HepG2 (cell line): ENCODE data around the gene SNAI3. TPM values are rescaled to one million over a fixed set of nuclear protein-coding genes. Genes with fewer than 3 reads are reported as not detected.

Experiments used
- BORCS8-MEF2B ChIP-seq: sonication (generic); formaldehyde crosslinking; IDR thresholded peaks from 2 replicates; pipeline ENCODE4 v1.8.0; 2022; ENCODE audit warnings: mild to moderate bottlenecking, missing genetic modification reagents
- CENPX ChIP-seq: sonication (generic); formaldehyde crosslinking; IDR thresholded peaks from 2 replicates; pipeline ENCODE4 v1.9.0; 2021; ENCODE audit warnings: mild to moderate bottlenecking, missing genetic modification reagents, moderate library complexity
- FOXO1 ChIP-seq: sonication (generic); formaldehyde crosslinking; IDR thresholded peaks from 2 replicates; pipeline ENCODE4 v1.4.0; 2020; ENCODE audit warnings: missing genetic modification reagents
- HCFC1 ChIP-seq: fragments of 150-350 bp; IDR thresholded peaks from 2 replicates; pipeline ENCODE4 v1.6.1; 2014; ENCODE audit warnings: low read depth, low read length
- HOXA5 ChIP-seq: sonication (generic); formaldehyde crosslinking; IDR thresholded peaks from 2 replicates; pipeline ENCODE4 v1.4.0; 2020; ENCODE audit warnings: missing genetic modification reagents
- KDM2A ChIP-seq: sonication (generic); formaldehyde crosslinking; IDR thresholded peaks from 2 replicates; pipeline ENCODE4 v1.4.0; 2020; ENCODE audit warnings: low read depth, missing genetic modification reagents, borderline replicate concordance
- LCORL ChIP-seq, 2 experiments: fragments of 450-650 bp in 1 of 2; sonication (generic) in 1 of 2; formaldehyde crosslinking in 1 of 2; IDR thresholded peaks; 2 replicates each; pipeline versions ENCODE4 v1.5.0 to v1.6.1; 2017 to 2020; ENCODE audit warnings: antibody characterized with exemption in 1 of 2, missing genetic modification reagents in 1 of 2
- MEIS1 ChIP-seq: sonication (generic); formaldehyde crosslinking; IDR thresholded peaks from 2 replicates; pipeline ENCODE4 v1.9.0; 2021; ENCODE audit warnings: mild to moderate bottlenecking, missing genetic modification reagents, moderate library complexity, borderline replicate concordance
- NFKBIZ ChIP-seq: IDR thresholded peaks from 2 replicates; pipeline ENCODE4 v1.6.1; 2018; ENCODE audit warnings: missing genetic modification reagents, missing compliant biosample characterization
- NKX3-1 ChIP-seq: sonication (generic); formaldehyde crosslinking; IDR thresholded peaks from 2 replicates; pipeline ENCODE4 v1.5.0; 2020; ENCODE audit warnings: missing genetic modification reagents
- POLR2A ChIP-seq, 2 experiments: IDR thresholded peaks; 2 replicates each; pipeline ENCODE4 v1.6.1; 2011; ENCODE audit warnings: low read depth in 2 of 2, low read length in 2 of 2, mild to moderate bottlenecking in 1 of 2, moderate library complexity in 1 of 2; ENCODE audit not compliant: insufficient read depth in 1 of 2
- SETDB1 ChIP-seq: sonication (generic); formaldehyde crosslinking; IDR thresholded peaks from 2 replicates; pipeline ENCODE4 v1.5.1; 2020; ENCODE audit warnings: missing genetic modification reagents, mild to moderate bottlenecking, borderline replicate concordance
- SNAPC2 ChIP-seq: sonication (generic); formaldehyde crosslinking; IDR thresholded peaks from 2 replicates; pipeline ENCODE4 v1.8.1; 2022; ENCODE audit warnings: mild to moderate bottlenecking, missing genetic modification reagents
- SOX13 ChIP-seq, 3 experiments: fragments of 450-650 bp in 1 of 3; sonication (generic) in 1 of 3; formaldehyde crosslinking in 1 of 3; IDR thresholded peaks in 2 of 3; conservative IDR thresholded peaks in 1 of 3; 2 replicates each; pipeline versions ENCODE4 v1.5.0 to v1.6.1; 2016 to 2020; ENCODE audit warnings: antibody characterized with exemption in 1 of 3, mild to moderate bottlenecking in 1 of 3, missing compliant biosample characterization in 1 of 3, missing genetic modification reagents in 1 of 3, moderate library complexity in 1 of 3
- YEATS4 ChIP-seq: sonication (generic); formaldehyde crosslinking; IDR thresholded peaks from 2 replicates; pipeline ENCODE4 v1.4.0; 2020; ENCODE audit warnings: missing genetic modification reagents, borderline replicate concordance
- ZBTB20 ChIP-seq: sonication (generic); formaldehyde crosslinking; IDR thresholded peaks from 2 replicates; pipeline ENCODE4 v1.8.1; 2023; ENCODE audit warnings: missing genetic modification reagents, low read depth, mild to moderate bottlenecking, borderline replicate concordance
- ZNF12 ChIP-seq: sonication (generic); formaldehyde crosslinking; IDR thresholded peaks from 2 replicates; pipeline ENCODE4 v1.5.0; 2020; ENCODE audit warnings: missing genetic modification reagents
- ZNF333 ChIP-seq: sonication (generic); formaldehyde crosslinking; IDR thresholded peaks from 2 replicates; pipeline ENCODE4 v1.4.0; 2020; ENCODE audit warnings: mild to moderate bottlenecking, missing genetic modification reagents, borderline replicate concordance
- ZNF430 ChIP-seq: sonication (generic); formaldehyde crosslinking; IDR thresholded peaks from 2 replicates; pipeline ENCODE4 v1.9.0; 2021; ENCODE audit warnings: mild to moderate bottlenecking, missing genetic modification reagents
- ZNF446 ChIP-seq: sonication (generic); formaldehyde crosslinking; IDR thresholded peaks from 2 replicates; pipeline ENCODE4 v1.5.0; 2020; ENCODE audit warnings: mild to moderate bottlenecking, missing genetic modification reagents
- ZNF768 ChIP-seq: sonication (generic); formaldehyde crosslinking; IDR thresholded peaks from 2 replicates; pipeline ENCODE4 v1.4.0; 2020; ENCODE audit warnings: missing genetic modification reagents
- ZNF83 ChIP-seq: sonication (generic); formaldehyde crosslinking; IDR thresholded peaks from 2 replicates; pipeline ENCODE4 v1.4.0; 2020; ENCODE audit warnings: missing genetic modification reagents, mild to moderate bottlenecking, borderline replicate concordance
- polyA plus RNA-seq, 8 experiments: library from polyadenylated mRNA; depleted of rRNA in 3 of 8; stranded (reverse) in 7 of 8; unstranded in 1 of 8; fragments of >200 nt; fragmentation: Illumina TruSeq in 4 of 8; extraction: Trizol in 4 of 8; gene quantifications; 2 replicates each; pipeline versions ENCODE4 v1.2.1 to v1.2.3, GENCODE V29; 2011 to 2016; ENCODE audit warnings: low read depth in 4 of 8, missing spikeins in 1 of 8, mixed read lengths in 1 of 8; ENCODE audit not compliant: insufficient read depth in 1 of 8
- total RNA-seq, 5 experiments: library from RNA; depleted of rRNA; stranded (reverse); fragments of >200 nt; fragmentation: Illumina TruSeq; extraction: Trizol; gene quantifications; 2 replicates each; pipeline ENCODE4 v1.2.3, GENCODE V29; 2016; ENCODE audit warnings: low read depth in 1 of 5
- TF ChIP-seq, protein P1 (sequence below): fragments of 450-650 bp; IDR thresholded peaks from 2 replicates; pipeline ENCODE4 v1.6.1; 2017; ENCODE audit warnings: mild to moderate bottlenecking
- TF ChIP-seq, protein P2 (sequence below): sonication (generic); formaldehyde crosslinking; IDR thresholded peaks from 2 replicates; pipeline ENCODE4 v1.4.0; 2020; ENCODE audit warnings: missing genetic modification reagents
- TF ChIP-seq, protein P3 (sequence below): conservative IDR thresholded peaks from 2 replicates; pipeline ENCODE4 v1.6.1; 2018; ENCODE audit warnings: missing genetic modification reagents

SNAI3 gene
- total and polyA plus RNA-seq, 2 of the 13 experiments (the other 11 are each of a cell fraction or from before 2014, with no cell fraction given) = 0.09 to 0.18 TPM

- TF ChIP-seq SNAPC2 (CRISPR knock-in tag) (0 out of 2 replicates have a peak, but pooled peaks have one; percentile 60), ZNF768 (CRISPR knock-in tag) (peak; percentile 80), NKX3-1 (CRISPR knock-in tag) (peak; percentile 39; the same call in 1 of the 2 replicates), HOXA5 (CRISPR knock-in tag) (peak; percentile 81), ZNF430 (CRISPR knock-in tag) (peak; percentile 68; the same call in 1 of the 2 replicates), ZBTB20 (CRISPR knock-in tag) (0 out of 2 replicates have a peak, but pooled peaks have one; percentile 24), KDM2A (peak; percentile 92), CENPX (CRISPR knock-in tag) (no peak), POLR2A (IDR thresholded peaks at IDR 0.05; ENCODE audit: insufficient read depth in 1 of 2, low read depth in 2 of 2, low read length in 2 of 2) (no peak), FOXO1 (CRISPR knock-in tag) (peak; percentile 71; the same call in 1 of the 2 replicates), ZNF446 (peak; percentile 36; the same call in 1 of the 2 replicates), ZNF12 (CRISPR knock-in tag) (peak; percentile 40; the same call in 1 of the 2 replicates), LCORL (IDR thresholded peaks at IDR 0.05) (no peak), LCORL (CRISPR knock-in tag; IDR thresholded peaks at IDR 0.05) (0 out of 2 replicates have a peak, but pooled peaks have one; percentile 32), BORCS8-MEF2B (CRISPR knock-in tag) (peak; percentile 76), HCFC1 (peak; percentile 86), NFKBIZ (CRISPR knock-in tag) (0 out of 2 replicates have a peak, but pooled peaks have one; percentile 56), SETDB1 (no peak), MEIS1 (CRISPR knock-in tag) (peak; percentile 85), SOX13 (IDR thresholded peaks at IDR 0.05) (no peak), SOX13 (CRISPR knock-in tag; conservative IDR thresholded peaks at IDR 0.05 in 1 of 2, IDR thresholded peaks at IDR 0.05 in 1 of 2) (peak in 1 of 2 experiments; percentile 48; a peak in 2 of 4 replicates), ZNF333 (peak; percentile 51; the same call in 1 of the 2 replicates), ZNF83 (CRISPR knock-in tag) (0 out of 2 replicates have a peak, but pooled peaks have one; percentile 48), YEATS4 (CRISPR knock-in tag) (peak; percentile 94)
- TF ChIP-seq, protein P1, sequence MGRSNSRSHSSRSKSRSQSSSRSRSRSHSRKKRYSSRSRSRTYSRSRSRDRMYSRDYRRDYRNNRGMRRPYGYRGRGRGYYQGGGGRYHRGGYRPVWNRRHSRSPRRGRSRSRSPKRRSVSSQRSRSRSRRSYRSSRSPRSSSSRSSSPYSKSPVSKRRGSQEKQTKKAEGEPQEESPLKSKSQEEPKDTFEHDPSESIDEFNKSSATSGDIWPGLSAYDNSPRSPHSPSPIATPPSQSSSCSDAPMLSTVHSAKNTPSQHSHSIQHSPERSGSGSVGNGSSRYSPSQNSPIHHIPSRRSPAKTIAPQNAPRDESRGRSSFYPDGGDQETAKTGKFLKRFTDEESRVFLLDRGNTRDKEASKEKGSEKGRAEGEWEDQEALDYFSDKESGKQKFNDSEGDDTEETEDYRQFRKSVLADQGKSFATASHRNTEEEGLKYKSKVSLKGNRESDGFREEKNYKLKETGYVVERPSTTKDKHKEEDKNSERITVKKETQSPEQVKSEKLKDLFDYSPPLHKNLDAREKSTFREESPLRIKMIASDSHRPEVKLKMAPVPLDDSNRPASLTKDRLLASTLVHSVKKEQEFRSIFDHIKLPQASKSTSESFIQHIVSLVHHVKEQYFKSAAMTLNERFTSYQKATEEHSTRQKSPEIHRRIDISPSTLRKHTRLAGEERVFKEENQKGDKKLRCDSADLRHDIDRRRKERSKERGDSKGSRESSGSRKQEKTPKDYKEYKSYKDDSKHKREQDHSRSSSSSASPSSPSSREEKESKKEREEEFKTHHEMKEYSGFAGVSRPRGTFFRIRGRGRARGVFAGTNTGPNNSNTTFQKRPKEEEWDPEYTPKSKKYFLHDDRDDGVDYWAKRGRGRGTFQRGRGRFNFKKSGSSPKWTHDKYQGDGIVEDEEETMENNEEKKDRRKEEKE = no peak
- TF ChIP-seq, protein P2, sequence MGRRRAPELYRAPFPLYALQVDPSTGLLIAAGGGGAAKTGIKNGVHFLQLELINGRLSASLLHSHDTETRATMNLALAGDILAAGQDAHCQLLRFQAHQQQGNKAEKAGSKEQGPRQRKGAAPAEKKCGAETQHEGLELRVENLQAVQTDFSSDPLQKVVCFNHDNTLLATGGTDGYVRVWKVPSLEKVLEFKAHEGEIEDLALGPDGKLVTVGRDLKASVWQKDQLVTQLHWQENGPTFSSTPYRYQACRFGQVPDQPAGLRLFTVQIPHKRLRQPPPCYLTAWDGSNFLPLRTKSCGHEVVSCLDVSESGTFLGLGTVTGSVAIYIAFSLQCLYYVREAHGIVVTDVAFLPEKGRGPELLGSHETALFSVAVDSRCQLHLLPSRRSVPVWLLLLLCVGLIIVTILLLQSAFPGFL (CRISPR knock-in tag) = peak; percentile 88; the same call in 1 of the 2 replicates
- TF ChIP-seq, protein P3, sequence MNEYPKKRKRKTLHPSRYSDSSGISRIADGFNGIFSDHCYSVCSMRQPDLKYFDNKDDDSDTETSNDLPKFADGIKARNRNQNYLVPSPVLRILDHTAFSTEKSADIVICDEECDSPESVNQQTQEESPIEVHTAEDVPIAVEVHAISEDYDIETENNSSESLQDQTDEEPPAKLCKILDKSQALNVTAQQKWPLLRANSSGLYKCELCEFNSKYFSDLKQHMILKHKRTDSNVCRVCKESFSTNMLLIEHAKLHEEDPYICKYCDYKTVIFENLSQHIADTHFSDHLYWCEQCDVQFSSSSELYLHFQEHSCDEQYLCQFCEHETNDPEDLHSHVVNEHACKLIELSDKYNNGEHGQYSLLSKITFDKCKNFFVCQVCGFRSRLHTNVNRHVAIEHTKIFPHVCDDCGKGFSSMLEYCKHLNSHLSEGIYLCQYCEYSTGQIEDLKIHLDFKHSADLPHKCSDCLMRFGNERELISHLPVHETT (CRISPR knock-in tag) = peak; percentile 57; the same call in 1 of the 2 replicates
These were observed 20.1 kb upstream of the SNAI3 start, which contains the start of the genes CTU2 and RNF166 (continued) for GRCh38 chr16:88706229-88706964.
